Measurements from ENCODE around the gene CCDC43. TPM values are rescaled to one million over a fixed set of nuclear protein-coding genes. Genes with fewer than 3 reads are reported as not detected.

Gene CCDC43
- total RNA-seq, 1 experiment from 2014 or later: 34.3 TPM

DNA sequence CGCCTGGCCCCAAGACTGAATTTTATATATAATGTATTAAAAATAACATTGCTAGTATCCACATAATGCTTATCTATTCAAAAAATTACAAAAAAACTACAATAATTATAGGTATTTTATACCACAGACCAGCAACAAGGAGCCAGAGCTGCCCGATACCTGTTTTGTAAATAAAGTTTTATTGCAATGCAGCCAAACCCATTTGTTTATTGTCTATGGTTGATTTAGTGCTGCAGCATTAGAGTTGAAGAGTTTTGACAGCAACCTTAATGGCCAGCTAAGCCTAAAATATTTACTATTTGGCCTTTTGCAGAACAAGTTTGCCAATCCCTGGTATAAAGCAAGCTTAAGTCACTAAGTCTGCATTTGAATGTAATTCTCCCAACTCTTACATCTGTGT is 27.7 kb downstream of the CCDC43 start:
- H3K18ac ChIP-seq (ENCODE audit: insufficient read length, low read depth, low read length): no peak overlapping the region
- H3K9ac ChIP-seq (ENCODE audit: extremely low read depth, insufficient read length, low read length): no peak overlapping the region
- no peaks in the 10 kb centered on the region for H4K20me1 ChIP-seq (ENCODE audit: control insufficient read depth, insufficient read depth, insufficient read length)
- no peak overlapping the region for H3K27ac ChIP-seq (ENCODE audit: insufficient read length, low read depth, low read length)
- WGBS (ENCODE audit: extremely low coverage, insufficient read length, low lambda C conversion rate): no CpG with 5 or more reads among the region's 2 CpGs
- H3K79me2 ChIP-seq (ENCODE audit: insufficient read depth, low read length): no peaks in the 10 kb centered on the region
- peaks cover 3% of the 10 kb centered on the region; the same call in 1 of the 2 replicates for H3K27me3 ChIP-seq (ENCODE audit: insufficient read depth, low read length)
- H2AFZ ChIP-seq (ENCODE audit: low read length): no peak overlapping the region
- Mint-ChIP-seq H3K4me3 (no peak overlapping the region), H3K27me3 (ENCODE audit: low read depth) (peaks cover 15% of the 10 kb centered on the region), H3K9me3 (0 out of 5 replicates have a peak, but pooled peaks cover 0 to 3% of the 10 kb centered on the region in 2 experiments), H3K4me1 (peaks cover 0 to 3% of the 10 kb centered on the region in 2 experiments; a peak in 2 of 4 replicates), H3K27ac (no peak overlapping the region), H3K36me3 (ENCODE audit: insufficient read depth in 1 of 3, low read depth in 3 of 3) (peaks cover 0 to 5% (median 3%) of the 10 kb centered on the region in 3 experiments; a peak in 5 of 7 replicates)
- no peak overlapping the region for H2BK20ac ChIP-seq (ENCODE audit: low read depth, low read length, poor library complexity, severe bottlenecking)
- no peaks in the 10 kb centered on the region for H3K79me1 ChIP-seq (ENCODE audit: insufficient read depth, low read depth, low read length, poor library complexity, severe bottlenecking)
- H3K4me1 ChIP-seq (ENCODE audit: insufficient read depth, low read length): no peaks in the 10 kb centered on the region
- no peak overlapping the region for H2BK12ac ChIP-seq (ENCODE audit: insufficient read length, low read depth, low read length)
- no peak overlapping the region for H3K4ac ChIP-seq (ENCODE audit: low read depth, low read length)
- H3K14ac ChIP-seq (ENCODE audit: insufficient read depth, low read length): no peak overlapping the region
- H2AK5ac ChIP-seq (ENCODE audit: insufficient read length, low read length): no peak overlapping the region
- DNase-seq: no peak
- no peak overlapping the region for H4K91ac ChIP-seq (ENCODE audit: insufficient read length, low read depth, low read length)
- no peaks in the 10 kb centered on the region for H3K9me3 ChIP-seq (ENCODE audit: control insufficient read depth, low read depth, low read length)
- no peak overlapping the region for H2BK15ac ChIP-seq (ENCODE audit: low read depth, low read length)
- no peak overlapping the region for H3K56ac ChIP-seq (ENCODE audit: insufficient read length, low read depth, low read length)
- H2BK5ac ChIP-seq (ENCODE audit: insufficient read length, low read length): no peak overlapping the region
- H4K8ac ChIP-seq (replicated peaks; ENCODE audit: insufficient read length, low read depth, low read length): no peak overlapping the region
- H2BK120ac ChIP-seq (ENCODE audit: low read depth, low read length, poor library complexity, severe bottlenecking): no peak overlapping the region
- no peak overlapping the region for H4K5ac ChIP-seq (ENCODE audit: insufficient read length, low read depth, low read length)
- peaks cover 3% of the 10 kb centered on the region for H3K23me2 ChIP-seq (ENCODE audit: insufficient read length, low read depth, low read length, poor library complexity, severe bottlenecking)
- TF ChIP-seq, protein P1, sequence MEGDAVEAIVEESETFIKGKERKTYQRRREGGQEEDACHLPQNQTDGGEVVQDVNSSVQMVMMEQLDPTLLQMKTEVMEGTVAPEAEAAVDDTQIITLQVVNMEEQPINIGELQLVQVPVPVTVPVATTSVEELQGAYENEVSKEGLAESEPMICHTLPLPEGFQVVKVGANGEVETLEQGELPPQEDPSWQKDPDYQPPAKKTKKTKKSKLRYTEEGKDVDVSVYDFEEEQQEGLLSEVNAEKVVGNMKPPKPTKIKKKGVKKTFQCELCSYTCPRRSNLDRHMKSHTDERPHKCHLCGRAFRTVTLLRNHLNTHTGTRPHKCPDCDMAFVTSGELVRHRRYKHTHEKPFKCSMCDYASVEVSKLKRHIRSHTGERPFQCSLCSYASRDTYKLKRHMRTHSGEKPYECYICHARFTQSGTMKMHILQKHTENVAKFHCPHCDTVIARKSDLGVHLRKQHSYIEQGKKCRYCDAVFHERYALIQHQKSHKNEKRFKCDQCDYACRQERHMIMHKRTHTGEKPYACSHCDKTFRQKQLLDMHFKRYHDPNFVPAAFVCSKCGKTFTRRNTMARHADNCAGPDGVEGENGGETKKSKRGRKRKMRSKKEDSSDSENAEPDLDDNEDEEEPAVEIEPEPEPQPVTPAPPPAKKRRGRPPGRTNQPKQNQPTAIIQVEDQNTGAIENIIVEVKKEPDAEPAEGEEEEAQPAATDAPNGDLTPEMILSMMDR (conservative IDR thresholded peaks at IDR 0.05): no peak
- no peak overlapping the region for H3T11ph ChIP-seq (ENCODE audit: low read length)
- H3K23ac ChIP-seq (ENCODE audit: insufficient read length, low read depth, low read length): no peak overlapping the region
- no peak overlapping the region for H3K4me2 ChIP-seq (ENCODE audit: insufficient read depth, insufficient read length, low read length)

Data from H9 (cell line).